Hepatocyte (in vitro differentiated cells): ENCODE data around the gene ANO3.

Experiments used
- CTCF ChIP-seq: fragments of 200-600 bp; sonication (generic); IDR thresholded peaks from 2 replicates; pipeline ENCODE4 v1.5.1; 2016; ENCODE audit warnings: antibody characterized with exemption, mild to moderate bottlenecking; ENCODE audit not compliant: poor library complexity
- EZH2 ChIP-seq: fragments of 200-600 bp; sonication (generic); IDR thresholded peaks from 2 replicates; pipeline ENCODE4 v1.6.1; 2016; ENCODE audit warnings: antibody characterized with exemption, mild to moderate bottlenecking, borderline replicate concordance
- EZH2phosphoT487 ChIP-seq: fragments of 200-600 bp; sonication (generic); IDR thresholded peaks from one replicate; pipeline ENCODE4 v1.6.1; 2018; ENCODE audit warnings: antibody characterized with exemption, mild to moderate bottlenecking, low read depth, moderate library complexity; ENCODE audit not compliant: unreplicated experiment, severe bottlenecking

- TF ChIP-seq CTCF (no peak), EZH2 (no peak), EZH2phosphoT487 (no peak)
Measured at GRCh38 chr11:26477396-26477795, 145.5 kb downstream of the ANO3 start.
